Measurements from ENCODE around the gene LDHD.

GRCh38 chr16:75121949-75122568 is 5.5 kb upstream of the LDHD start:
- TF ChIP-seq CTCF (IDR thresholded peaks at IDR 0.05) (no peak), POLR2A (IDR thresholded peaks at IDR 0.05) (no peak), EP300 (IDR thresholded peaks at IDR 0.05) (no peak), POLR2AphosphoS5 (IDR thresholded peaks at IDR 0.05) (no peak)
